Skin of body (tissue), 2 donors: Measurements from ENCODE around the gene HRAS. TPM values are rescaled to one million over a fixed set of nuclear protein-coding genes. Genes with fewer than 3 reads are reported as not detected.
"Not testable (repeated sequence)": the region's sequence is repeated elsewhere in the genome, so short reads cannot be mapped to it uniquely, and the experiment has no call there.

Source experiments
- DNase-seq: peaks from one replicate; lab custom pipeline; 2025; lab: John Stamatoyannopoulos, UW
- total RNA-seq: library from RNA; depleted of rRNA; stranded (reverse); fragments of >200 nt; gene quantifications from one replicate; pipeline ENCODE4 v1.2.3, GENCODE V29; 2014

The HRAS gene
- total RNA-seq = 27.9 TPM

- peak; percentile 92 for DNase-seq
Observed at GRCh38 chr11:535519-536454, at the start of gene HRAS. Gene HRAS, minus strand, starts transcription at chr11:535576.

- DNase-seq = no peak
Observed at GRCh38 chr11:584287-584686, 48.9 kb upstream of the HRAS start.

GRCh38 chr11:581752-582151 lies 46.4 kb upstream of the HRAS start:
- DNase-seq = no peak

- DNase-seq = no peak
Observed at GRCh38 chr11:581342-581741, 46.0 kb upstream of the HRAS start.

GRCh38 chr11:579830-580601 lies 44.6 kb upstream of the HRAS start:
- DNase-seq = no peak

GRCh38 chr11:578276-579035 lies 43.1 kb upstream of the HRAS start:
- no peak for DNase-seq

- no peak for DNase-seq
Observed at GRCh38 chr11:577611-577894, 42.2 kb upstream of the HRAS start.

GRCh38 chr11:576811-577610 lies 41.6 kb upstream of the HRAS start:
- DNase-seq = no peak

- DNase-seq = peak; percentile 97
Observed at GRCh38 chr11:575996-576768, 40.8 kb upstream of the HRAS start, which contains the start of gene PHRF1. Gene PHRF1, plus strand, starts transcription at chr11:576470. Its CDS starts 5,043 bp downstream, at chr11:581513.

- DNase-seq = no peak
Observed at GRCh38 chr11:575313-575995, 40.1 kb upstream of the HRAS start.

GRCh38 chr11:574632-575312 lies 39.4 kb upstream of the HRAS start:
- no peak for DNase-seq

- not testable (repeated sequence) for DNase-seq
Observed at GRCh38 chr11:574031-574570, 38.7 kb upstream of the HRAS start.

GRCh38 chr11:573146-573759 lies 37.9 kb upstream of the HRAS start:
- no peak for DNase-seq

- DNase-seq = no peak
Observed at GRCh38 chr11:571802-572185, 36.4 kb upstream of the HRAS start.

- no peak for DNase-seq
Observed at GRCh38 chr11:569158-569885, 33.9 kb upstream of the HRAS start.

GRCh38 chr11:568306-569157 lies 33.2 kb upstream of the HRAS start:
- peak; percentile 80 for DNase-seq
